ENCODE results near the gene MATR3.
"Not testable (repeated sequence)": the region's sequence is repeated elsewhere in the genome, so short reads cannot be mapped to it uniquely, and the experiment has no call there.

MATR3 gene

DNA sequence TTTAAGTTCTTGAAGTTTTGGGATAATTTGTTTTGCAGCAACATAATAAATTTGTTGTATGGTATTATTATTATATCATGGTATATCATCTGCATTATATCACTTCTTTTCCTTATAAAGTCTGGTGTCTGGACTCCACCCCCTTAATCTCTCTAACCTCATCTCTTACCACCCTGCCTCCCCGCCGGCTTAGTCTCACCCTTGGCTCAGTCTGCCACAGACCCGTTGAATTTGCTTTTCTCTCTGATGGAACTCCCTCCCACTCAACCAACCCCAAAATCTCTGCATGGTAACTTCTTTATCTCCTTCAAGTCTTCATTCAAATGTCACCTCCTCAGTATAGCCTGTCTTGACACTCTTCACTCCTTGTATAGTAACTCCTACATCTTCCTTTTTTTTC is 29.6 kb upstream of the MATR3 start:
- CTCF ChIA-PET = no interaction called here
- POLR2A ChIA-PET = no interaction called here
- DNase-seq (ENCODE audit: extremely low spot score) = no peak
- no peak for TF ChIP-seq FOXA1 (IDR thresholded peaks at IDR 0.05)
- TF ChIP-seq, protein P1, sequence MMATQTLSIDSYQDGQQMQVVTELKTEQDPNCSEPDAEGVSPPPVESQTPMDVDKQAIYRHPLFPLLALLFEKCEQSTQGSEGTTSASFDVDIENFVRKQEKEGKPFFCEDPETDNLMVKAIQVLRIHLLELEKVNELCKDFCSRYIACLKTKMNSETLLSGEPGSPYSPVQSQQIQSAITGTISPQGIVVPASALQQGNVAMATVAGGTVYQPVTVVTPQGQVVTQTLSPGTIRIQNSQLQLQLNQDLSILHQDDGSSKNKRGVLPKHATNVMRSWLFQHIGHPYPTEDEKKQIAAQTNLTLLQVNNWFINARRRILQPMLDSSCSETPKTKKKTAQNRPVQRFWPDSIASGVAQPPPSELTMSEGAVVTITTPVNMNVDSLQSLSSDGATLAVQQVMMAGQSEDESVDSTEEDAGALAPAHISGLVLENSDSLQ (IDR thresholded peaks at IDR 0.05) = no peak
- TF ChIP-seq SUZ12 (IDR thresholded peaks at IDR 0.05) = no peak
- TF ChIP-seq TARDBP (IDR thresholded peaks at IDR 0.05) = no peak

DNA sequence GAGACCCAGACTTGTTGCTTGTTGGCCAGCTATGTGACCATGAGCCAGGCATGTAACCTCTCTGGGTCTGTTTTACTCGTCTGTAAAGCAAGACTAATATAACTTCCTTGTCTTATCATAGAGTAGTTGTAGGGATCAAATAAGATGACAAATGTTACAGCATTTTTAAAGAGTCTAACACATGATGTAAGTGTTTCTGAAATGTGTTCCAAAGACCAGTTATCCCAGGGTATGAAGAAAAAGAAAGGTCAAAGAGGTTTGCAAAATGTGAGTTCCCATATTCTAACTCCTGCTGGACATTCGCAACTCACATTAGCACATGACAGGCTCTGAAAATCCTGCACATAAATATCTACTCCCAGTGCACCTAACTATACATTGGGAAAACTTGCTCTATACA is 28.5 kb upstream of the MATR3 start:
- DNase-seq (ENCODE audit: extremely low spot score) = no peak

DNA sequence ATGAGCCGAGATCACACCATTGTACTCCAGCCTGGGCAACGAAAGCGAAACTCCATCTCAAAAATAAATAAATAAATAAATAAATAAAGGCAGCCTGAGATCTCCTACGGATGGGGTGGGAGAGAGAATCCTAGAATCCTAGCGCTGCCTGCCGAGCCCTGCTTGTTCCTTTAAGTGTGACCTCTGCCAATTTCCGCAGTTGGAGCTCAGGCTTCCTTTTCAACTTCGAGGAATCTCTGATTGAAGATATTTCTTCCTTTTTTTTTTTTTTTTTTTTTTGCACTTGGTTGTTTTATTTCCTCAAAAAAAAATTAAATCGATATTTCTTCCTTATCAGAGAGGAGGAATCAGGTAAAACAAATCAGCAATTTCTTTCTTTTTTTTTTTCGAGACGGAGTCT is 27.3 kb upstream of the MATR3 start:
- POLR2A ChIA-PET = no interaction called here
- CTCF ChIA-PET = no interaction called here
- no peak for DNase-seq (ENCODE audit: extremely low spot score)
- TF ChIP-seq L3MBTL2 (conservative IDR thresholded peaks at IDR 0.05) (no peak), SUZ12 (IDR thresholded peaks at IDR 0.05) (no peak), HDGF (IDR thresholded peaks at IDR 0.05; ENCODE audit: borderline replicate concordance) (no peak), BHLHE40 (IDR thresholded peaks at IDR 0.05; ENCODE audit: borderline replicate concordance) (no peak), SP1 (IDR thresholded peaks at IDR 0.05) (no peak), FOXM1 (IDR thresholded peaks at IDR 0.05; ENCODE audit: borderline replicate concordance) (no peak), ELF4 (IDR thresholded peaks at IDR 0.05) (no peak), CTBP1 (IDR thresholded peaks at IDR 0.05; ENCODE audit: borderline replicate concordance) (no peak), FOXA1 (IDR thresholded peaks at IDR 0.05) (no peak), LEF1 (IDR thresholded peaks at IDR 0.05; ENCODE audit: borderline replicate concordance) (no peak), ZNF384 (IDR thresholded peaks at IDR 0.05) (no peak), NFRKB (IDR thresholded peaks at IDR 0.05) (no peak), TARDBP (IDR thresholded peaks at IDR 0.05) (no peak), FOXK2 (IDR thresholded peaks at IDR 0.05) (no peak)
- TF ChIP-seq, protein P1 (IDR thresholded peaks at IDR 0.05) = no peak

More for the DNA sequence above, 28.5 kb upstream of the MATR3 start:
- POLR2A ChIA-PET = interaction anchor here (1.5 kb wide), 1 partner anchor 9 kb away, joined by 3 read pairs; no protein-coding TSS in a partner anchor
- CTCF ChIA-PET = no interaction called here
- TF ChIP-seq FOXM1 (IDR thresholded peaks at IDR 0.05; ENCODE audit: borderline replicate concordance) (no peak), ARNT (IDR thresholded peaks at IDR 0.05) (no peak), TARDBP (IDR thresholded peaks at IDR 0.05) (no peak), ELF4 (IDR thresholded peaks at IDR 0.05) (no peak), CTBP1 (IDR thresholded peaks at IDR 0.05; ENCODE audit: borderline replicate concordance) (no peak), ZNF384 (IDR thresholded peaks at IDR 0.05) (no peak), NFRKB (IDR thresholded peaks at IDR 0.05) (no peak), BHLHE40 (IDR thresholded peaks at IDR 0.05; ENCODE audit: borderline replicate concordance) (no peak), FOXA1 (IDR thresholded peaks at IDR 0.05) (no peak)
- TF ChIP-seq, protein P1 (IDR thresholded peaks at IDR 0.05) = no peak

DNA sequence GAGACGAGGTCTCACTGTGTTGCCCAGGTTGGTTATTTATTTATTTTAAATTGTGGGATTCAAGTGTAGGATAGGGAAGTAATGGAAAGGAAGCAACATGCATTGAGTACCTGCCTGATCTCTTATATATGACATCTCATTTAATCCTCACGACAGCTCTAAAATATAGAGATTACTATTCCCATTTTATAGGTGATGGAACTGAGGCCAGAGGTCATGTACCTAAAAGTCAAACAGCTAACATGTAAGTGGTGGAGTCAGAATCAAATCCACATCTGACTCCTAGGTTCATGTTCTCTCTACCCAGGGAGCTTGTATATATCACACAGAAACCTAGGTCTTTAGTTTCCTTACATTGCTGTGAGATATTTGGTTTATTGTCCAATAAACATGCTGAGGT is 26.1 kb upstream of the MATR3 start:
- TF ChIP-seq FOXK2 (IDR thresholded peaks at IDR 0.05) (no peak), FOXA1 (IDR thresholded peaks at IDR 0.05) (no peak), CTBP1 (IDR thresholded peaks at IDR 0.05; ENCODE audit: borderline replicate concordance) (no peak), HDGF (IDR thresholded peaks at IDR 0.05; ENCODE audit: borderline replicate concordance) (no peak), ELF4 (IDR thresholded peaks at IDR 0.05) (no peak), L3MBTL2 (conservative IDR thresholded peaks at IDR 0.05) (no peak)
- POLR2A ChIA-PET = no interaction called here
- CTCF ChIA-PET = interaction anchor here (0.5 kb wide), 1 partner anchor 136 kb away, joined by 3 read pairs; the partner anchor contains the start of gene SPATA24
- DNase-seq (ENCODE audit: extremely low spot score) = no peak

DNA sequence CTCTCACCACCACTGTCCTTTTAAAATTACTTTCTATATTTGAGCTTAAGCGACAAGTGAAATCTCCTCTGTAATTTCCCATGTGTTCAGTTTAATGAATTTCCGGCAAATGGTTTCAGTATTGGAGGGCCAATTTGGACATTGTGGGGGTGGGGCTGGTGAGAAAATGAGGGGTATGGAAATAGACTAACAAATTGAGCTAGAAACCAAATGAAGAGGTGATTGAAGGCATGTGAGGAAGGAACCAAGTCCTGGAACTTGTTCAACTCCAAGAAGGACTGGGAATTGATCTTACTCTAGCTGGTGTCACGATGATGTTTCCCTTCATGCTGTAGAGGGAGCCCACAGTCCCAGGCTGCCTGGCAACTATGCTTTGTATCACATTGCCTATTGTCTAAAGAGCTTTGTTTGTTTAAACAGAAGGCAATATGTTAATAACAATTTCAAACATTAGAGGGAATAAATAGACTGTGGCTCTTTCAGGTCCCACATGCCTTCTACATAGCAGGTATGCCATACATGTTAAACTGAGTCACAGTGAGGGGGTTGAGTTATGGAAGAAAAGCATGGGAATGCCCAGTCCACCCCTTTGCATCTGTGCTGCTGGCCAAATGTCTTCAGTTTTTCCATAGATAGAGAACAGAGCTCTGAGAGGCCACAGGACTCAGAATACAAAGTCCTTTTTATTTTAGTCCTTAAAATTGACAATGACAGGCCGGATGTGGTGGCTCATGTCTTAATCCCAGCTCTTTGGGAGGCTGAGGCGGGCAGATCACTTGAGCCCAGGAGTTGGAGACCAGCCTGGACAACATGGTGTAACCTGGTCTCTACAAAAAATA is 25.0 kb upstream of the MATR3 start:
- ChIA-PET CTCF (interaction anchor here (1.3 kb wide), 1 partner anchor 305 kb away, joined by 3 read pairs; no protein-coding TSS in a partner anchor), POLR2A (interaction anchor here (0.6 to 1.3 kb wide), 2 partner anchors 11 to 693 kb away, joined by 3 to 4 read pairs; partner anchors contain the start of gene HSPA9)
- no peak for DNase-seq (ENCODE audit: extremely low spot score)
- no peak for TF ChIP-seq ZNF384 (IDR thresholded peaks at IDR 0.05)
- TF ChIP-seq FOXM1 (IDR thresholded peaks at IDR 0.05; ENCODE audit: borderline replicate concordance) = no peak
- TF ChIP-seq ELF4 (IDR thresholded peaks at IDR 0.05) = no peak
- no peak for TF ChIP-seq ARNT (IDR thresholded peaks at IDR 0.05)
- TF ChIP-seq TARDBP (IDR thresholded peaks at IDR 0.05) = no peak
- TF ChIP-seq HDGF (IDR thresholded peaks at IDR 0.05; ENCODE audit: borderline replicate concordance) = no peak
- no peak for TF ChIP-seq L3MBTL2 (conservative IDR thresholded peaks at IDR 0.05)
- TF ChIP-seq LEF1 (IDR thresholded peaks at IDR 0.05; ENCODE audit: borderline replicate concordance) = no peak
- TF ChIP-seq FOXA1 (IDR thresholded peaks at IDR 0.05) = no peak
- no peak for TF ChIP-seq NFRKB (IDR thresholded peaks at IDR 0.05)
- TF ChIP-seq CTBP1 (IDR thresholded peaks at IDR 0.05; ENCODE audit: borderline replicate concordance) = no peak
- TF ChIP-seq FOXK2 (IDR thresholded peaks at IDR 0.05) = no peak
- TF ChIP-seq BHLHE40 (IDR thresholded peaks at IDR 0.05; ENCODE audit: borderline replicate concordance) = no peak

DNA sequence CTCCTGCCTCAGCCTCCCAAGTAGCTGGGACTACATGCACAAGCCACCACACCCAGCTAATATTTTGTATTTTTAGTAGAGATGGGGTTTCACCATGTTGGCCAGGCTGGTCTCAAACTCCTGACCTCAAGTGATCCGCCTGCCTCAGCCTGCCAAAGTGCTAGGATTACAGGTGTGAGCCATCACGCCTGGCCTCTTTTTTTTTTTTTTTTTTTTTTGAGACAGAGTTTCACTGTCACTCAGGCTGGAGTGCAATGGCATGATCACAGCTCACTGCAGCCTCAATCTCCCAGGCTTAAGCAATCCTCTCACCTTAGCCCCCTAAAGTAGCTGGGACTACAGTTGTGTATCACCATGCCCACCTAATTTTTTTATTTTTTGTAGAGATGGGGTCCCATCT is 22.8 kb upstream of the MATR3 start:
- DNase-seq (ENCODE audit: extremely low spot score); CTCF ChIA-PET: not testable (repeated sequence)
- POLR2A ChIA-PET = interaction anchor here (2.2 kb wide), 1 partner anchor 71 kb away, joined by 10 read pairs; the partner anchor contains the start of gene PAIP2

Data from HEK293T (cell line).